GM19324 (cell line): ENCODE results near the gene GATC.

Experiments used
- ATAC-seq: cut with Tn5 transposase; IDR thresholded peaks from one replicate; pipeline ENCODE4 v1.9.1; 2021; ENCODE audit warnings: mild to moderate bottlenecking, moderate library complexity; ENCODE audit not compliant: unreplicated experiment, low FRiP score

GATC gene, protein sequence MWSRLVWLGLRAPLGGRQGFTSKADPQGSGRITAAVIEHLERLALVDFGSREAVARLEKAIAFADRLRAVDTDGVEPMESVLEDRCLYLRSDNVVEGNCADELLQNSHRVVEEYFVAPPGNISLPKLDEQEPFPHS

DNA sequence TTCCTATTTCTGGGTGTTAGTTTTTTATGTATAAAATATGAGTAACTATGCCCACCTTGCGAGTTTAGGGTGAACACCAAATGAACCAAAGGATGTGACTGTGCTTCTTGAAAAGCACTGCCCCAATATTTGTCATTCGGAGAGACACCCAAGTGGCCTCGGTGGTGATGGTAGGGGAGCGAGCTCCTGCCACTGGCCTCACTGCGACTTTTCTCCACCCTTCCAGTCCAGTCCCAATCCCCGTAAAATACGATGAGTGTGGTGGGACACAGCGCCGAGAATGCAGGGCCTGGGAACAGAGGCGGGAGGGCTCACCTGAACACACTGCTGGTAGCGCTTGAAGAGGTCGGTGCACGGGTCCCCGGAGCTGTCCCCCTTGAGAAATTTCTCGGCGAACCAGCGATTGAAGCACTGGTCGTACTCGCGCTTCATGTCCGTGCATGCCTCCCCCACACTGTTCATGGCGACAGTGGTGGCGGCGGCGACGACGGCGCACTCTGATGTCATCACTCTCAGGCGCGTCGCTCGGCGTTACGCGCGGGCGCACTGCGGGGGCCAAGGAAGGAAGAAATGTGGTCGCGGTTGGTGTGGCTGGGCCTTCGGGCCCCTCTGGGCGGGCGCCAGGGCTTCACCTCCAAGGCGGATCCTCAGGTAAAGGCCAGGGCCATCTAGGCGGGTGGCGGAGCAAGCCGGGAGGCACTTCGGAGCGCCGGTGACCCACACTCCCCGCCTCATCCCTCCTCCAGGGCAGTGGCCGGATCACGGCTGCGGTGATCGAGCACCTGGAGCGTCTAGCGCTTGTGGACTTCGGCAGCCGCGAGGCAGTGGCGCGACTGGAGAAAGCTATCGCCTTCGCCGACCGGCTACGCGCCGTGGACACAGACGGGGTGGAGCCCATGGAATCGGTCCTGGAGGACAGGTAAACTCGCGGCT, at the start of gene GATC, which contains the start of gene TRIAP1:
Gene GATC (plus strand): TSS at position 534 of the 933 bp plus-strand sequence. CDS start 37 bp downstream, at position 571.
Gene TRIAP1 (minus strand): TSS at position 474 of the 933 bp plus-strand sequence. CDS start 12 bp downstream, at position 462.
- peak; percentile 93 for ATAC-seq

DNA sequence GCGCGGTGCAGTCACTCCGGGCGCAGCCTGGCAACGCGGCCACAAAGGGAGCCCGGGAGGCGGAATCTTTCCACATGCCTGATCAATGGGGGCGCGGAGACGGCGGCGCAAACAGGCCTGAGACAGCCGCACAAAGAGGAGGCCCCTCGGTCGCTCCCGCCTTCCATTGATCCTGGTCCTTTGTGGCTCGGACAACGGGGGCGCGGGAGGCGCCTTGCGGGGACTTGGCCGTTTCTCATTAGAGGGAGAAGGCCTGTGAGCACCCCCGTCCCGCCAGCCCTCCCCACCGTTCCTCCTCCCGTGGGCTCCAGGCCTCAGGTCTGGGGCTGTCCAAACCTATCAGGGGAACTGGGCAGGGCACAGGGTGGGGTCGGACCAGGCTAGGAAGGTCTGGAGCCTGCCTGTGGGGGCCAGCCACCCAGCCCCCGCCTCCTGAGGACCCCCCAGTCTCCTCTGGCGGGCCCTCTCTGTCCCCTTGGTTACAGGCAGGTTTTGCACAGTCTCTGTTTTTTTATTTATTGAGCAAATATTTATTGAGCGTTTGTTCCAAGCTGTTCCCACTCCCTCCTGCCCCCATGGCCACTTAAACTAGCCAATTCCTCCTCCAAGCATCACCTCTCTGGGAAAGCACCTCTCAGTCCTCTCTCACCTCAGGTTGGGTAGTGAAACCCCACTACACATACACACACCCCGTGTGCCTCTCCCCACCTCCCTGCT, 48.3 kb upstream of the GATC start:
- ATAC-seq: no peak

DNA sequence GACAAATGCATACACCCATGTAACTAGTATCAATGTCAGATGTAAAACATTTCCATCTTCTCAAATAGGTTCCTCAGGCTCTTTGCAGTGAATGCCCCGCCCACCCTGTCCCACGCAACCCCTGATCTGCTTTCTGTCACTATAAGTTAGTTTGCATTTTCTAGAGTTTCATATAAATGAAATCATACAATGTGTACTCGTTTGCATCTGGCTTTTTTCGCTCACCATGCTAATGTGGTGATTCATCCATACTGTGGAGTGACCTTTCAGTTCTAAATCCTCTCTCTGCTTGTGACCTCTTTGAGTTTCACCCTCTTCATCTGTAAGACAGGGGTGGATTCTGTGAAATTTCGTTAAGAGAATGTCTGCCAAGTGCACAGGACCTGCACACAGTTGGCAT, 46.7 kb upstream of the GATC start:
- ATAC-seq: no peak

DNA sequence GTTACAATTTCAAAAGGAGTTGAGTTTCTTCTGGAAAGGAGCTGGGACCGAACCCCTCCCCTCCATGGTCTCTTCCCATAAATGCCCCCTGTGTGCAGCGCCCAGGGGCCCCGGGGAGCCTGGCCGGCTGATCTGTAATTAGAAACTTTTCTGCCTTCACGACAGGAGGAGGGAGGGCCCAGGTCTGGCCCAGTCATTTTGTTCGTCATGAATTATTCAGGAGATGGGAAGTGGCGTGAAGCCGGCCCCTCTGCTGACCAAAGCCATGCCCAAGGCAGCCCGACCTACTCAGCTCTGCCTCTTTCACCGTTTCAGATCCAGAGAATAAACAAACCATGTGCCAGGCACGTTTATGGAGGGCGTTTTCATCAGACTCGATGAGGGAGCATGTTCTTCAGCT, 44.0 kb upstream of the GATC start:
- ATAC-seq: no peak

DNA sequence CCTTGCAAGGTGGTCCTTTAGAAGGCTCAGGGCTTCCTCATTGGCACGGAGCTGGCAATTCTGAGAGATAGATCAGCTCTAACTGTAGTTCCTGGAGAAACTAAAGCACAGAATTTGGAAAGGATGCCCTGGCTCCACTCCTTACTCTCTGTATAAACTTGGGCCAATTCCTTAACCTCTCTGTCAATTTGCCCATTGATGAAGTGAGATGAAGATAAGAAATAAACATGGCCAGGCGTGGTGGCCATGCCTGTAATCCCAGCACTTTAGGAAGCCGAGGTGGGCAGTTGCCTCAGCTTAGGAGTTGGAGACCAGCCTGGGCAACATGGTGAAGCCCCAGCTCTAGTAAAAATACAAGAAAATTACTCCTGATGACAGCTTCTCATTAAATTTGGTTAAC, 42.4 kb upstream of the GATC start:
- ATAC-seq: no peak

DNA sequence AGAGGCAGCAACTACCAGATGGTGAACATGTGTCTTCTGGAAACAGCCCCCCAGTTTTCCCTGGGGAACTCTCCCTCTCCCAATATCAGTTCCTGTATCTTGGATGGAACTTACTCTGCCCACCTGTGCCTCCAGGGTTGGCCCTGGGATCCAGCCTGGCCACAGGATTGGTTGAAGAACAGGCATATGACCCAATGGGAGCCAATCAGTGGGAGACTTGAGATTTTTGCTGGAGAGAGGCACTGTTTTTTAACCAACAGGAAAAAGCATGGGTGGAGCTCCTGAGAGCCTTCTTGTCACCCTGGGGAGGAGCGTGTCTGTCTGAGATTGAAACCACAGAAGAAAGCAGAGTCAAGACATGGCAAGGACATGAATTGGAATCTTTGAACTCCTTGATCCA, 42.0 kb upstream of the GATC start:
- no peak for ATAC-seq

DNA sequence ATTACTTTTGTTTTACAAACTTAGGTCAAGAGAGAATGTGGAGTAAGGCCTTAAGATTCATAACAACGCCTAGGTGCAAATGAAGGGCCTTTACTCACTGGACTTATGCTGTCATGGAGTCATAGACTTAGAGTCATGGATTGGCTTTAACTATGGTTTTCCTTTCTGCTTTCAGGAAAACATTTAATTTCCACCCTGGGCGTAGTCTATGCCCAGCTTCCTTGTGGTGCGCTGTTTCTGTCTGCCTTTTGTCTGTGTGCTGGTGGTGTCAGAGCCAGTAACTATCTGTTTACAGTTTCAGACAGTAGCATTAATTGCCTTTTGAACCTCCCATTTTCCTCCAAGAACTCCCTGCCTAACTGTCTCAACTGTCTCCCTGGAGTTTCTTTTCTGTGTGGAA, 40.2 kb upstream of the GATC start:
- no peak for ATAC-seq

DNA sequence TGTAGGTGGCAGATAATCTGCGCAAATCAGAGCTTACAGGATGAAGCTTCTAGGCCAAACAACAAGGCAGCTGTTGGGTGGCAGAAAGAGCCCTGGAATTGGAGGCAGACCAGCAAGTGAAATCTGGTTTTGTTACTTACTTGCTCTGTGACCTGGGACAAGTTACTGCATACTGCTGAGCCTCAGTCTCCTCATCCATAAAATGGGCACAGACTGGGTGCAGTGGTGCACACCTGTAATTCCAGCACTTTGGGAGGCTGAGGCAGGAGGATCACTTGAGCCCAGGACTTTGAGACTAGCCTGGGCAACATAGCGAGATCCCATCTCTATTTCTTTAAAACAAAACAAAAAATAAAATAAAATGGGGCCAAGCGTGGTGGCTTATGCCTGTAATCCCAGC, 39.7 kb upstream of the GATC start:
- no peak for ATAC-seq

DNA sequence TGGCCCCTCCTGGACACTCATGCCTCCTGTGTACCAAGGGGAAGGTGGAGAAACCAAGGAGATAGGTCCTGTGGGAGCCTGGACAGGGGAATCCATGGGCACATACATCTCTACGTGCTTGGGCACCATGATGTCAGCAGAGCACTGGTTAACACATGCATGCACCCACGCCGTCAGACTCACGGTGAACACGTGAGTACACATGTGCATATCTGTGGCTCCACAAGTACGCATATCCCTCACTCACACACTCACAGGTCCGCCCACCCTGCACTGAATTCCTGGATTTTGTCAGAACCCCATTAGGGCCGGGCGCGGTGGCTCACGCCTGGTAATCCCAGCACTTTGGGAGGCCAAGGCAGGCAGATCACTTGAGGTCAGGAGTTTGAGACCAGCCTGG, 37.5 kb upstream of the GATC start:
- ATAC-seq: no peak

DNA sequence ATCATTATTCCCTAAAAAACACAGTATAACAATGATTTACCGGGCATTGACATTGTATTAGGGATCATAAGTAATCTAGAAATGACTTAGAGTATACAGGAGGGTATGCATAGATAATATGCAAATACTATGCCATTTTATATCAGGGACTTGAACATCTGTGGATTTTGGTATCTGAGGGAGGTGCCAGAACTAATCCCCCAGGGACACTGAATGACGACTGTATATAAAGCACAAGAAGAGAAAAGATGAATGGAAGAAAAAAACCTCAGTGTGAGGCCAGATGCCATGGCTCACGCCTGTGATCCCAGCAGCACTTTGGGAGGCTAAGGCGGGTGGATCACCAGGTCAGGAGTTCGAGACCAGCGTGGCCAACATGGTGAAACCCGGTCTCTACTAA, 33.8 kb upstream of the GATC start:
- no peak for ATAC-seq

DNA sequence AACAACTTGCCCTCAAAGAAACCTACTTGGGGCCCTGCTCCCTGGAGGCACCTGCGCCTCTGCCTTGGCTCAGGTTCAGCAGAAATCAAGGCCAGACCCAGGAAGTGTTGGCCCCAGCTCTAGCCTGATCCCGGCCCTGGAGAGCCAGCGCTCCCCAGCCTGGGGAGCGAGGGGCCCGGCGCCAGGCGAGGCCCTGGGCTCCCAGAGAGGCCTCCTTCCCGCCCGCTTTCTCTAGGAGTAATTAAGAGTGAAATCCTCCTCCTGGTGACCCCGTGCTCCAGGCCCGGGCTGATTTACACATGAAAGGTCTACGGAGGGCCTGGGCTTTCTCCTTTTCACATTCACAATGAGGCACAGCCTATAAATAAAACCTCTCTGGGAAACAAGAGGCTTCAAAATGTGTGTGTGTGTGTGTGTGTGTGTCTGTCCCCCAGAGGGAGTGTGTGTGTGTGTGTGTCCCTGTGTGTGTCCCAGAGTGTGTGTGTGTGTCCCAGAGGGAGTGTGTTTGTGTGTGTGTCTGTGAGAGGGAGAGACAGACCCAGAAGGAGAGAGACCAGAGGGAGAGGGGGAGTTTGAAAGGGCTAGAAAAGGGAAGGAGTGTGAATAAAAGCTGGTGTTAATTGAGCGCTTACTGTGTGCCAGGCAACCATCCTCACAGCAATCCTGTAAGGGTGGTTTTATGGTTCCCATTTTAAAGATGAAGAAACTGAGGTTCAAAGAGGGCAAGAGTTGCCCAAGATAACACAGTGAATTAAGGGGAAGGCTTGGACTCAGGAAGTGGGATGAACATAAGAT, 32.1 kb upstream of the GATC start:
- no peak for ATAC-seq

DNA sequence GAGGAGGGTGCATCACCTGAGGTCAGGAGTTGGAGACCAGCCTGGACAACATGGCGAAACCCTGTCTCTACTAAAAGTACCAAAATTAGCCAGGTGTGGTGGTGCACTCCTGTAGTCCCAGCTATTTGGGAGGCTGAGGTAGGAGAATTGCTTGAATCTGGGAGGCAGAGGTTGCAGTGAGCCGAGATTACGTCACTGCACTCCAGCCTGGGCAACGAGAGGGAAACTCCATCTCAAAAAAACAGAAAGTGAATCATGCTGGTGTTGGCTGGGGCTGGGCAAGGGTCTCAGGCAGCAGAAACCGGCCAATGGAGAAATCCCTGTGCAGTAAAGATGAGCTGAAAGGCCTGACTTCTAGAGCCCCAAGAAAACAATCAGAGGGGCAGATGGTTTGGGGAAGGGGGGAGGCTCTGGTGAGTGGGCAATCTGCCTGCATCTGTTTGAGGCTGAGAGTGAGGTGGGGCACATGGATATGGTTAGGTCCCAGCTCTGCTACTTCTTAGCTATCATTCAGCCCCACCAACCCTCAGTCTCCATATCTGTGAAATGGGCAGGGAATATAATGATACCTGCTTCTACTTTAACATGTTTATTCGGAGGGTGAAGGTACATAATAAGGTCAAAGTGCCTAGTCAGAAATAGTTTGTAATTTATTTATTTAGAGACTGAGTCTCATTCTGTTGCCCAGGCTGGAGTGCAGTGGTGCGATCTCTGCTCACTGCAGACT, 29.6 kb upstream of the GATC start:
- no peak for ATAC-seq

DNA sequence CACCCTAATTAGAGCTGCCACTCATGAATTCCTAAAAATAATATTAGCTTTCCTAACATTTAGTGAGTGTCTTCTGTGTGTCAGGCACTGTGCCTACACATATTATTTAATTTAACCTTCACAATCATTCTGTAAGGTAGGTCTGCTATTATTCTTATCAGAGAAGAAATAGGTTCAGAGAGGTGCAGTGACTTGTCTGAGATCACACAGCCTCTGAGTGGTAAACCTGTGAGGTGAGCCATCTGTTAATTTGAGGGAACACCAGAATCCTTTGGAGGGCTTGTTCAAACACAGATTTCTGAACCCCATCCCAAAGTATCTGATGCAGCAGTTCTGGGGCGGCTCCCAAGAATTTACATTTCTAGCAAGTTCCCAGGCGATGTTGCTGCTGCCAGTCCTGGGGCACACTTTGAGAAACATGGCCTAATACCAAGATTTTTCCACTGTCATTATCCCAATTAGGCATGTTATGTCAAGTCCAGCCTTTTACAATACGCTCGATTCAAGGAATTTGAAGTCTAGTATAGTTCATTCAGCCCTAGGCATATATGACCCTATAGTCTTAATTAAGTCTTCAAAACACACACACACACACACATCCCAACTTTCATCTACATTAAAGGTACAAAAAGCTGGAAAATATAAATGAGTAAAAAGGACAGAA, 28.2 kb upstream of the GATC start:
- ATAC-seq: no peak

DNA sequence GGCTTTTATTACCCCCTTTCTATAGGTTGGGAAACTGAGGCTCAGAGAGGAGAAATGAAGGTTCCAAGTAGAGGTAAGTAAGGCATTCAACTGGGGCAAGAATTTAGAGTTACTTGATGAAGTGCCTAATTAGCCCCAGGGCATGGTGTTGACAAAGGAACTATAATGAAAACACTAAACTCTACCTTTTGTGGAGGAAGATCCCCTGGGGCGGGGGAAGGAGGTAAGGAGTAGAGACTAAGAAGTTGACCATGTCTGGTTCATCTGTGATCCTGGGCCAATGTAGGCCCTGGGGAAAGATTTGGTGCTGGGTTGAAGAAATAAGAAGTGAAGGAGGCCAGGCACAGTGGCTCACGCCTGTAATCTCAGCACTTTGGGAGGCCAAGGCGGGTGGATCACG, 24.5 kb upstream of the GATC start:
- ATAC-seq: no peak

DNA sequence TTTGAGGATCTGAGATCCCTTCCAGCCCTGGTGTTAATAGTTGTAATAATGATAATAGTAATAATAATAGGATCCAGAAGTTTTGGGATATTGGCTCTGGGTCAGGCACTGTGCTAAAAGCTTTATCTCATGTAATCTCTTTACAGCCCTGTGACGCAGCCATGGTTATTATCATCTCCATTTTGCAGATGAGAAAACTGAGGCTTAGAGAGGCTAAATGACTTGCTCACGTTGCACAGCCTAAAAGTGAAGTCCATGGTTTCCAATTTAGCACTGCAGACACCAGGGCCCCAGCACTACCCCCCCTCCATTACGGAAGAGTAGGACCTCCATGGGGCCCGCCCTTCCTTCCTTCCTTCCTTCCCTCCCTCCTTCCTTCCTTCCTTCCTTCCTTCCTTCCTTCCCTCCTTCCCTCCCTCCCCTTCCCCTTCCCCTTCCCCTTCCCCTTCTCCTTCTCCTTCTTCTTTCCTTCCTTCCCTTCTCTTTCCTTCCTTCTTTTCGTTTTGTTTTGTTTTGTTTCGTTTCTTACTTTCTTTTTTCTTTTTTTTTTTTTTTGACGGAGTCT, 23.3 kb upstream of the GATC start:
- no peak for ATAC-seq

DNA sequence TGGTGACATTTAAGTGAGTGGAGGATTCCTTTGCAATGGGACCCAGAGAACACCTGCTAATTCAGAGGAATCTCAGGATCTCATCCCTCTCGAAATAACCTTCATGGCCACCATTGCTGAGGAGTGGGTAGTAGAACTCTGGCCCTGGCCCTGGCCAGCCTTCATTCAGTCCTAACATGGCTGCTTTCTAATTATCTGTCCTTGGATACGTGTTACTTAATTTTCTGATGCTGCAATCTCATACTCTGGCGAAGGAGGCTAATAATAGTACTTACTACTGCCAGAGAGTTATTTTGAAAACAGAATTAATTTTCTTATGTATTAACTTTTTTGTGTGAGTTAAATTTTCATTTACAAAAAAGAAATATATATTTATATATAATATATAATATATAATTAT, 20.4 kb upstream of the GATC start:
- ATAC-seq: no peak

DNA sequence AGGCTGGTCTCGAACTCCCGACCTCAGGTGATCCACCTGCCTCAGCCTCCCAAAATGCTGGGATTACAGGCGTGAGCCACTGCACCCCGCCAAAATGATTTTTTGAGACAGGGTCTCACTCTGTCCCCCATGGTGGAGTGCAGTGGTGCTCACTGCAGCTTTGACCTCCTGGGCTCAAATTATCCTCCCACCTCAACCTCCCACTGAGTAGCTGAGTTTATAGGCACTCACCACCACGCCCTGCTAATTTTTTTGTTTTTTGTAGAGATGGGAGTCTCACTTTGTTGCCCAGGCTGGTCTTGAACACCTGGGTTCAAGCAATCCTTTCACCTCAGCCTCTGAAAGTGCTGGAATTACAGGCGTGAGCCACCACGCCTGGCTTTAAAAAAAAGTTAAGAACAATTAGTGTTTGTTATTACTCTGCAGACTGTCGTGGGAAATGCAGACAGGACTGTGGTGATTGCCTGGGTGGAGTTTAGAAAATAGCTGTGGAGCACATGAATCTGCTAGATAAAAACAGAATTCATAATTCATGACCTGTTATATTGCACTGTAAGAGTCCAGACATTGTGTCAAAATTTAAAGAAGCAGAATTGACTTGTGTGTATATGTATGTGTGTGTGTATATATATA, 17.5 kb upstream of the GATC start:
- no peak for ATAC-seq

DNA sequence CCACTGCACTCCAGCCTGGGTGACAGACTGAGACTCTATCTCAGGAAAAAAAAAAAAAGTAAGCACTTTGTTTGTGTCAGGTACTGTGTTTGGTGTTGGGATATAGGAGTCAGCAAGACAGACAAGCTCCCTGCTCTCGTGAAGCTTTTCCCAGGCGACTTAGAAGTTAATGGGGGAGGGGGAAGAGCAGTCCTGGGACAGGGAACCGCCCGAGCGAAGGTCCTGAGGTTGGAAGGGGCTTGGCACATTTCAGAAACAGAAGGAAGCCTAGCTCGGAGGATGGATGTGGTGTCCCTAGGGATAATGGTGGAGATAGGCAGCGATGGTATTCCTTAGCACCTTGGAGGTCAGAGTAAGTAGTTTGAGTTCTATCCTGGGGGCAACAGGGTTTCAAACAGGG, 16.9 kb upstream of the GATC start:
- ATAC-seq: no peak
